HEK293T (cell line): ENCODE data around the gene CASQ2.
"Not testable (repeated sequence)": the region's sequence is repeated elsewhere in the genome, so short reads cannot be mapped to it uniquely, and the experiment has no call there.

Source experiments
- ARNT ChIP-seq: fragments of 450-650 bp; IDR thresholded peaks from 2 replicates; pipeline ENCODE4 v1.6.1; 2017; ENCODE audit warnings: mild to moderate bottlenecking
- BHLHE40 ChIP-seq: fragments of 450-650 bp; IDR thresholded peaks from 2 replicates; pipeline ENCODE4 v1.6.1; 2016; ENCODE audit warnings: mild to moderate bottlenecking, moderate library complexity, borderline replicate concordance
- CTBP1 ChIP-seq: fragments of 450-650 bp; IDR thresholded peaks from 2 replicates; pipeline ENCODE4 v1.6.1; 2016; ENCODE audit warnings: borderline replicate concordance
- FOXA1 ChIP-seq: fragments of 450-650 bp; IDR thresholded peaks from 2 replicates; pipeline ENCODE4 v1.6.1; 2016; ENCODE audit warnings: mild to moderate bottlenecking
- FOXK2 ChIP-seq: fragments of 450-650 bp; IDR thresholded peaks from 2 replicates; pipeline ENCODE4 v1.6.1; 2016; ENCODE audit warnings: mild to moderate bottlenecking
- FOXM1 ChIP-seq: fragments of 450-650 bp; IDR thresholded peaks from 2 replicates; pipeline ENCODE4 v1.6.1; 2017; ENCODE audit warnings: mild to moderate bottlenecking, borderline replicate concordance
- L3MBTL2 ChIP-seq: fragments of 450-650 bp; conservative IDR thresholded peaks from 2 replicates; pipeline ENCODE4 v1.6.1; 2016; ENCODE audit warnings: mild to moderate bottlenecking
- LEF1 ChIP-seq: fragments of 450-650 bp; IDR thresholded peaks from 2 replicates; pipeline ENCODE4 v1.6.1; 2017; ENCODE audit warnings: mild to moderate bottlenecking, borderline replicate concordance
- PKNOX1 ChIP-seq: fragments of 450-650 bp; IDR thresholded peaks from 2 replicates; pipeline ENCODE4 v1.6.1; 2016
- SP1 ChIP-seq: fragments of 450-650 bp; IDR thresholded peaks from 2 replicates; pipeline ENCODE4 v1.6.1; 2017
- SUZ12 ChIP-seq: fragments of 450-650 bp; IDR thresholded peaks from 2 replicates; pipeline ENCODE4 v1.6.1; 2016; ENCODE audit warnings: mild to moderate bottlenecking
- TARDBP ChIP-seq: fragments of 450-650 bp; IDR thresholded peaks from 2 replicates; pipeline ENCODE4 v1.6.1; 2016
- ZNF384 ChIP-seq: fragments of 450-650 bp; IDR thresholded peaks from 2 replicates; pipeline ENCODE4 v1.6.1; 2016

GRCh38 chr1:115780655-115781054 lies 12.1 kb upstream of the CASQ2 start:
- TF ChIP-seq SUZ12, SP1, FOXM1, ARNT, CTBP1, L3MBTL2, TARDBP, FOXK2, ZNF384, LEF1, BHLHE40, FOXA1, PKNOX1: not testable (repeated sequence)
